Activated CD4-positive, alpha-beta T cell treated with anti-CD3 and anti-CD28 coated beads, Interleukin-2, amount 50 U/mL, for 4 hours (primary cell): ENCODE results near the gene POLR2F.

Source experiments
- DNase-seq, 2 experiments: peaks; one replicate each; pipeline ENCODE4 v3.0.0-alpha.2; 2020

POLR2F gene

DNA sequence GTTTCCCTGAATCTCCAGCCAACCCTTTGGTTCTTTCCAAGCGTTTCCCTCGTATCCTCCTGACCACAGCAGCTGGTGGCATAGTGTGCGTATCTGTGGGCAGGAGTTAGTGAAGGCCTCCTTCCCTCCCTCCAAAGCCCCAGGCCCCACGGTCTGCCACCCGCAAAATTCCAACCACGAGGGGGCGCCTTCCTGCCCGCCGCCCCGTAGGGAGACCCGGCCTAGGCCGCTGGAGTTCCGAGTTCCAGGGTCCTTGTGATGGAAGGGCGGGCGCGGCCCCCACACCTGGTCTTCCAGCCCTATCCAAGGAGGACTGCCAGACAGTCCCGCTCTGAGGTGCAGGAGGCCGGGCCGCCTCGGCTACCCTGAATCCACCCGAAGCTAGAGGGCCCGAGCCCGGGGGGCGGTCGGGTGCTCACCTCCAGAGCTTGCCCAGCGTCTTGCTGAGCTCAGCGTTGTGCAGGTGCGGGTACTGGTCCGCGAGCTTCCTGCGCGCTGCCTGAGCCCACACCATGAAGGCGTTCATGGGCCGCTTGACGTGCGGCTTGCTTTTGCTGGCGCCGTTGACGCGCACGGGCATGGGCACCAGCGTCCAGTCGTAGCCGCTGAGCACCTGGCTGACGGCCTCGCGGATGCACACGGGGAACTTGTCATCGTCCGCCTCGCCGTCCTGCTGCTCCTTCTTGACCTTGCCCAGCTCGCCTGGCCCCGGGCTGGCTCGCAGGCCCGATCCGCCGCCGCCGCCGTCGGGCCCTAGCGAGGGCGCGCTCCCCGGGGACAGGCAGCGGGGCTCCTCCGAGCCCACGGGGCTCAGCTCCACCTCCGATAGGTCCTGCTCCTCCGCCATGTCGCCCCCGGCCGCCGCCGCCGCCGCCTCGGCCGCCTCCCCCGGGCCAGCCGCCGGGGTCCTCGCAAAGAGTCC lies 29.7 kb downstream of the POLR2F start:
- no peak for DNase-seq

- DNase-seq: no peak
These were observed 30.6 kb downstream of the POLR2F start, which contains the start of gene SOX10 for GRCh38 chr22:37983860-37984791. Gene SOX10, minus strand, starts transcription at chr22:37984555. Its CDS starts 771 bp downstream, at chr22:37983784.

- no peak for DNase-seq
These were observed 31.6 kb downstream of the POLR2F start for GRCh38 chr22:37985050-37985585.

DNA sequence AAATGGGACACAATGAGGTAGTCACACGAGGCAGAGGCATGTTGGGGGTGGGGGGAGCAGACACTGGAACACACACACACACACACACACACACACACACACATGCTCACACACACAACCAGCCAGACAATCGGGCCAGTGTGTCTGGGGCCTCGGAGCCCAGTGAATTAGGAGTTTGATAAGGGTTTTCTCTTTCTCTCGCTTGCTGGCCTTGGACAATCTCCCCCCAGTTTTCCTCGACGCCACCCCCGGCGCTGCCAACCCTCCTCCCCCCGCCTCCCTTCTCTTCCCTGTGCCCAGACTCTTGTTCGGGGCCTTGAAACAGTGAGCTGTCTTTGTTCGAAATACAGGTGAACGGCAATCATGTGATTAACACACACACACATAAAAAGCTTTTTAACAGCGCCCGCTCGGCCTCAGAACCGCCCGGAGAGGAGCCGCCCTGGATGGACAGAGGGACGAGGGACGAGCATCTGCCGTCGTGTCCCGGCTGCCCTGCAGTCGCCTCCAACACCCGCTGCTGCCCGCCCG lies 32.3 kb downstream of the POLR2F start:
- DNase-seq: no peak

DNA sequence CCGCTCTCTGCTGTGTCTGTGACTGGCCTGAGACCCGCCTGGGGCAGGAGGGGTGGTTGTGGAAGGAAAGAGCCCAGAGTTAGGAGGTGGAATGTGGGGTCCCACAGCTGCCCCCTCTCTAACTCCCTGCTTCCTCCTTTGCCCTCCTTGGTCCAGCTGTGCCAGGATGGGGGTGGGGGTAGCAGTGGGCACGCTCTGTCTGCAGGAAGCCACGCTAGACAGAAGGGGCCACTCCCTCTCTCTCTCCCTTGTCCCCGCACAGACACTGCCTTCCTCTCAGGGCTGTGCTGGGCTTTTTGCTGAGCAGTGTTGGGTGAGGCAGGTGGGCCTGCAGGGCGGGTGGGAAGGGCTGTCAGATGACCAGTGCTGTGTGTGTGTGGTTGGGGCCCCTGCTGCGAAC lies 32.9 kb downstream of the POLR2F start:
- DNase-seq: no peak

- DNase-seq: no peak
These were observed 35.9 kb downstream of the POLR2F start for GRCh38 chr22:37989146-37990045.

GRCh38 chr22:37990301-37990700 lies 36.8 kb downstream of the POLR2F start:
- DNase-seq: no peak

GRCh38 chr22:37990862-37991261 lies 37.4 kb downstream of the POLR2F start:
- no peak for DNase-seq

DNA sequence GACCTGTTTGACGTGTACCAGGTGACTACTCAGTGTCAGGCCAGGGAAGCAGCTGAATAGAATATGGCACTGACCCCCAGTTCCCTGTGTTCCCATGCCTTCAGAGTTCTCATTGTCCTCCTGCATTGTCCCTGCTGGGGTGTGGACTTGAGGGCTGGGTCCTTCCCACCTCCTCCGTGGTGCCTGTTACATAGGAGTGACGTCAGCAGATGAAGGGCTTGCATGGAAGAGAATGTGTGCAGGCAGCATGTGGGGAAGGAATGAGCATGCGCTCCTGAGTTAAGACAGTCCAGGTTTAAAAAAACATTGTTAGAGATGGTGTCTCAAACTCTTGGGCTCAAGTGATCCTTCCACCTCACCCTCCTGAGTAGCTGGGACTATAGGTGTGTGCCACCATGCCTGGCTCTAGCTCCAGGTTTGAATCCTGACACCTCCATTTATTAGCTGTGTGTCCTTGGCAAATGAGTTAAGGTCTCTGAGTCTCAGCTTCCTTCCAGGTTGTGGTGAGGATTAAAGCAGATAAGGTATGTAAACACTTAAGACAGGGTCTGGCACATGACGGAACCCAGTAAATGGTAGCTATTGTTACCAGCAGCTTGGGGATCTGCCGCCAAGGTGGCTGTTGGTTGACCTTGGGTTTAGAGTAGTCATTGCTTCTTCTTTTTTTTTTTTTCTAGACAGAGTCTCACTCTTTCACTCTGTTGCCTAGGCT lies 38.4 kb downstream of the POLR2F start:
- no peak for DNase-seq

DNA sequence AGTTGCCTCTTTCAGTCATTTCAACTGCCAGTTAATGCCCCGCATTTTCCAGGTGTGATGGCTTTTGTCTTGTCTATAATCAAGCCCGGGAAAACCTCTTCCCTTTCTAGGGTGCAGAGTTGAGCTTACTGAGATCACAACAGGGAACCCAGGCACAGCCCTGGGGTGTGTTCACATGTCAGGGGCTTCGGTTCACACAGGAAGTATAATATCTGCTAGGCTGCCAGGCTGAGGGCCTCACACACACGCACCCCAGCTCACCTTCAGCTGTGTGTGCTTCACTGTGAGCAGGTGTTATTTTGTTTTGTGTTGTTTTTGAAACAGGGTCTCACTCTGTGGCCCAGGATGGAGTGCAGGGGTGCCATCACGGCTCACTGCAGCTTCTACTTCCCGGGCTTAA lies 40.5 kb downstream of the POLR2F start:
- no peak for DNase-seq

DNA sequence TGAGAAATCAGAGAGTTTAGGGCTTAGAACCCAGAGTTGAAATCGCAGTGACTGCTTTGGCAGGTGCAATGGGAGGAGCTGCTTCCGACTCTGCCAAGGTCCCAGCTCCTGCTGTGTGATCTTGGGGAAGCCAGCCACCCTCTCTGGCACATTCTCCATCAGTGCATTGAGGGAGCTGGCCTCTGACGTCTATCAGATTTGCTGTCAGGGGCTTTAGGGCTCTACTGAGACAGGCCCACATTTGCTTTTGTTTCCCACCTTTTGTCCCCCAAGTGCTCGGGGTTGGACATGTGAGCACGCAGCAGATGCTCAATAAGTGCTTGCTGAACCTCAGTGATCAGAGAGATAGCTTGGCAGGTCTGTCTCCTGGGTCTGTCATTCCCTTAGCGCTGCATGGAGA lies 41.5 kb downstream of the POLR2F start:
- no peak for DNase-seq

- DNase-seq: no peak
These were observed 42.0 kb downstream of the POLR2F start for GRCh38 chr22:37995460-37995859.

DNA sequence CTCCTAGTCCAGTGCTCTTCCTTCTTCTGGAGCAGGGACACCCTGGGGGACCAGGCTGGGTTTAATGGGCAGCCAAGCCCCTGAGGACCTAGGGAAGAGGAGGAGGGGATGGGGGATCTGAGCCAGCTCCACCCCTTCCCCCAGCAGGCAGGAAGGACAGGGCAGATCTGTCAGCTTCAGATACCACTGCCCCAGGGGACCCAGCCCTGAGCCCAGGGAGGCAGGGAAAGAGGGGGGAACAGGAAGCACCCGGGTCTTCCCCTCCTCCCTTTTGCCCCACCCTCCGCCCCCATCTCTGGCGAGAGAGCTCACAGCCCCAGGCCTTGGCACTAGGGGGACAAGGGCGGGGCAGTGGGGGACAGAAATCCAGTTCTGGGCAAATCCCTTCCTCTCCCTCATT lies 42.6 kb downstream of the POLR2F start:
- no peak for DNase-seq

GRCh38 chr22:37996515-37997246 lies 43.2 kb downstream of the POLR2F start:
- no peak for DNase-seq

GRCh38 chr22:37998543-37998942 lies 45.0 kb downstream of the POLR2F start:
- no peak for DNase-seq

DNA sequence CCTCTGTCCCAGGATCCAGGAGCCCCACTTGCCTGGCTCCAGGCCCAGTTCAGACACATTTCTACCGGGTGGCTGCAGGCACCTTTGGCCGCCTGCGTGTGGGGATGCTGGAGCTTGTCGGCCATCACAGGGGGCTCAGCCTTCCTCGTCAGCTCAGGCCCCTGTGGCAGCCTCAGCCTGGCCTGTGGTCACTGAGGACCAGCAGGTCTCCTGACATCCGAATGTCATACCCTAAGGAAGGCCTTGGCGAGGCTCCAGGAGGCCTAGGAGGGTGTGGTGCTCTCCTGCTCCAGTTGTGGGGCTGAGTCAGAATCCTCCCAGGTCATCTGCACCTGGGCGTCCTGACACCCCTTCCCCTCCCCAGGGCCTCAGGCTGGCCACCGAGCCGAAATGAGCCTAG lies 45.7 kb downstream of the POLR2F start:
- DNase-seq: no peak

DNA sequence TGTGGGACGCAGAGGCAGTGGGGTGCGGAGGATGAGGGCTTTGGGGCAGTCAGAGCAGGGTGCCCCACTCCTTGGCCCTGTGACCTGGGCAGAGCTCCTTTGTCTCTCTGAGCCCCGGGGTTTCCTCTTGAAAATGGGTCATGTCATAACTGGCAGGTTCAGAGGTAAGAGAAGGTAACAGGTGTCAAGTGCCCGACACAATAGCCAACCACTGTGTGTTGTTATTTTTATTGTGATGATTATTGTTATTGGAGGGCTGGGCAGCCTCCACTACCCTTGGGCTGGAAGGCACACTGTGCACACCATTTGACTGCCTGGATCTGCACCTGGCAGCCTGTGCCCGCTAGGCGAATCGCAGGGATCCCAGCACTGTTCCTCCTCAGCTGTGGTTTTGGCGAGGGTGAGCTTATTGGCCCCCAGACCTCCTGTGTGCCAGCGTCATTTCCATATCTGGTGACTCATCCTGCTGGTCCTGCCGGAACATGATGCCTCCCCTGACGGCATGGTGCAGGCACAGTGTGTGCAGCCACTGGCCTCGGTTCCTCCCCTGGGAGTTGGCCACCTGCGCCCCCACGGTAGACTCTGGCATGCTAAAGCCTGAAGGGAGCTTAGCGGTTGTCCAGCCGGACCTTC lies 46.3 kb downstream of the POLR2F start:
- no peak for DNase-seq

DNA sequence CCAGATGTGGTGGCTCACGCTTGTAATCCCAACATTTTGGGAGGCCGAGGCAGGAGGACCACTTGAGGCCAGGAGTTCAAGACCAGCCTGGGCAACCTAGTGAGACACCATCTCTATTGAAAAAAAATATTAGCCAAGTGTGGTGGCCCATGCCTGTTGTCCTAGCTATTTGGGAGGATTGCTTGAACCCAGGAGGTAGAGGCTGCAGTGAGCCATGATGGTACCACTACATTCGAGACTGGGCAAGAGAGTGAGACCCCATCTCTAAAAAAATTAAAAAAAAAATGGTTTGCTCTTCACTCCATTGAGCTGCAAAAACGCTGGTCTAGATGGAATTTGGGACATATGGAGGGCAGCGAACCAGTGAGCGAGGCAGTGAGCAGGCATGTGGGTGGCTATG lies 52.4 kb downstream of the POLR2F start:
- DNase-seq: no peak

- DNase-seq: no peak
These were observed 53.4 kb downstream of the POLR2F start for GRCh38 chr22:38006906-38007305.

DNA sequence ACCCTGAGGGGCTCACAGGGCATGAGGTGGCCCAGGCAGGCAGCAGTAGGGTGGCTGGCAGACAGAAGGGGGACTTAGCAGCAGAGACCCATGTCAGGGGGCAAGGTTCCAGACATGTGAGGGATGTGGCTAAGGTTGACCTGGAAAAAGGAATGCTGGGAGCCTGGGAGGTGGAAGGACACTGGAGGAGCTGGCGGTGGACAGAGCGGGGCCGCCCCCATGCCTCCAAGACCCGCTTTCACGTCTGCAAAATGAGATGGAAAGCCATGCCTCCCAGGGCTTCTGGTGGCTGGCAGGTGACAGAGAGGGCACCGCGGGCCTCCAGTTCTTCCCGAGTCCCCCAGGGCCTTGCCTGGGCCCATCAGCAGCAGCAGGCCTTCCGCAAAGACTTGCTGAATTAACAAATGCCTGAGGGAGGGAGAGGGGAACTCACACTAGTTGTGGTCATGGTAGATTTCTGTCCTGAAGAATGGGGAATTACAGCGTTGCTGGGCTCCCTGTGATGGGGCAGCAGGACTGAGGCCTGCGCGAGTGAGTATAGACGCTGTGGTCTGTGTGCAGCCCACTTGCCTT lies 53.9 kb downstream of the POLR2F start:
- no peak for DNase-seq
